Stomach (tissue), 4 donors: ENCODE measurements around the gene C1orf35.

ENCODE experiments used
- EP300 ChIP-seq: sonication (generic); formaldehyde crosslinking; IDR thresholded peaks from one replicate; pipeline ENCODE4 v1.6.1; 2017; ENCODE audit warnings: antibody characterized with exemption
- POLR2A ChIP-seq, 4 donors: fragments of 450-650 bp; IDR thresholded peaks; one replicate each; pipeline ENCODE4 v1.6.1; 2016; ENCODE audit warnings: antibody characterized with exemption in 4 of 4, control low read depth in 2 of 4, mild to moderate bottlenecking in 1 of 4, moderate library complexity in 1 of 4
- POLR2AphosphoS5 ChIP-seq, 3 donors: sonication (generic); formaldehyde crosslinking; IDR thresholded peaks; one replicate each; pipeline ENCODE4 v1.6.1; 2016; ENCODE audit warnings: antibody characterized with exemption in 3 of 3
- TF ChIP-seq, protein P1 (sequence below), 7 experiments: fragments of 450-650 bp in 4 of 7; fragments of 200-600 bp in 3 of 7; sonication (generic) in 3 of 7; IDR thresholded peaks; one replicate each; pipeline ENCODE4 v1.5.1; 2016 to 2019; ENCODE audit warnings: antibody characterized with exemption in 7 of 7, control low read depth in 2 of 7, mild to moderate bottlenecking in 1 of 7

DNA sequence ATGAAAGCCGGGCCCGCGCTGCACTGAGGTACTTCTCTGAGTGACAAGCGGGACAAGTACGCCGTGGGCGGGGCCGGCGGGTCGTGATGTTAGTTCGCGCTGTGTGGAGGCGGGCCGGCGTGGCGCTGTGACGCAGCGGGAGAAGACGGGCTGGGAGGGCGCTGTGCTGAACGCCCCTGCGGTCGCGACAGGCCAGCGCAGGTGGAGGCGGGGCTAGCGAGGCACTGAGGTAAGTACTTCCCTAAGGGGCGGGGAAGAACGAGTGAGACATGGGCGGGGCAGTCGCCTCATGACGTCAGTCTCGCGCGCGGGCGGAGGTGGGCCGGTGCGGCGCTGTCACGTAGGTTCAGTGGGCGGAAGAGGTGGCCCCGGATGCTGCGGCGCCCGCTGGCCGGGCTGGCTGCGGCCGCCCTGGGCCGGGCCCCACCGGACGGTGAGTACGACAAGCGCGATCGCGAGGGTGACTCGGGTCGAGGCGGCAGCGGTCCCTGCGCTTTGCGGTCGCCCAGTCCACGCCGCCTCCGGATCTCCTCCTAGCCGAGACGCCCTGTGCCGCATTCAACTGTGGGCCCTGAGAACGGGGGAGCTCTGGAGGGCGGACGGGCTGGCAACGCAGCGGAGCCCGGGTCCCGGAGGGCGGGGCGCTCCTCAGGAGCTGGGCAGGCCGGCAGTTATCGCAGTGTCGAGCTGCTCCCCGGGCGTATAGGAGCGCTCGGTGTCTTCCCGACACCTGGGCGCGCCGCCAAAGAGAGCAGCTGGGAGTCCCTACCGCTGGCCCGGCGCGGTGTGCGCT, 37.0 kb upstream of the C1orf35 start, which contains the start of gene GUK1:
- peak in 2 of 4 donors; percentile 82 to 98 for TF ChIP-seq POLR2A (IDR thresholded peaks at IDR 0.05)
- TF ChIP-seq, protein P1, sequence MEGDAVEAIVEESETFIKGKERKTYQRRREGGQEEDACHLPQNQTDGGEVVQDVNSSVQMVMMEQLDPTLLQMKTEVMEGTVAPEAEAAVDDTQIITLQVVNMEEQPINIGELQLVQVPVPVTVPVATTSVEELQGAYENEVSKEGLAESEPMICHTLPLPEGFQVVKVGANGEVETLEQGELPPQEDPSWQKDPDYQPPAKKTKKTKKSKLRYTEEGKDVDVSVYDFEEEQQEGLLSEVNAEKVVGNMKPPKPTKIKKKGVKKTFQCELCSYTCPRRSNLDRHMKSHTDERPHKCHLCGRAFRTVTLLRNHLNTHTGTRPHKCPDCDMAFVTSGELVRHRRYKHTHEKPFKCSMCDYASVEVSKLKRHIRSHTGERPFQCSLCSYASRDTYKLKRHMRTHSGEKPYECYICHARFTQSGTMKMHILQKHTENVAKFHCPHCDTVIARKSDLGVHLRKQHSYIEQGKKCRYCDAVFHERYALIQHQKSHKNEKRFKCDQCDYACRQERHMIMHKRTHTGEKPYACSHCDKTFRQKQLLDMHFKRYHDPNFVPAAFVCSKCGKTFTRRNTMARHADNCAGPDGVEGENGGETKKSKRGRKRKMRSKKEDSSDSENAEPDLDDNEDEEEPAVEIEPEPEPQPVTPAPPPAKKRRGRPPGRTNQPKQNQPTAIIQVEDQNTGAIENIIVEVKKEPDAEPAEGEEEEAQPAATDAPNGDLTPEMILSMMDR (IDR thresholded peaks at IDR 0.05): peak in 5 of 7 experiments; percentile 11 to 55 (median 19)
- TF ChIP-seq EP300: no peak
- TF ChIP-seq POLR2AphosphoS5 (IDR thresholded peaks at IDR 0.05): peak; percentile 97 to 99 (median 98)
